NK-92 (cell line): ENCODE data around the gene PDCD10.

Experiments
- DNase-seq: peaks from one replicate; lab custom pipeline; 2025; ENCODE audit not compliant: unreplicated experiment; lab: John Stamatoyannopoulos, UW

PDCD10 gene

DNA sequence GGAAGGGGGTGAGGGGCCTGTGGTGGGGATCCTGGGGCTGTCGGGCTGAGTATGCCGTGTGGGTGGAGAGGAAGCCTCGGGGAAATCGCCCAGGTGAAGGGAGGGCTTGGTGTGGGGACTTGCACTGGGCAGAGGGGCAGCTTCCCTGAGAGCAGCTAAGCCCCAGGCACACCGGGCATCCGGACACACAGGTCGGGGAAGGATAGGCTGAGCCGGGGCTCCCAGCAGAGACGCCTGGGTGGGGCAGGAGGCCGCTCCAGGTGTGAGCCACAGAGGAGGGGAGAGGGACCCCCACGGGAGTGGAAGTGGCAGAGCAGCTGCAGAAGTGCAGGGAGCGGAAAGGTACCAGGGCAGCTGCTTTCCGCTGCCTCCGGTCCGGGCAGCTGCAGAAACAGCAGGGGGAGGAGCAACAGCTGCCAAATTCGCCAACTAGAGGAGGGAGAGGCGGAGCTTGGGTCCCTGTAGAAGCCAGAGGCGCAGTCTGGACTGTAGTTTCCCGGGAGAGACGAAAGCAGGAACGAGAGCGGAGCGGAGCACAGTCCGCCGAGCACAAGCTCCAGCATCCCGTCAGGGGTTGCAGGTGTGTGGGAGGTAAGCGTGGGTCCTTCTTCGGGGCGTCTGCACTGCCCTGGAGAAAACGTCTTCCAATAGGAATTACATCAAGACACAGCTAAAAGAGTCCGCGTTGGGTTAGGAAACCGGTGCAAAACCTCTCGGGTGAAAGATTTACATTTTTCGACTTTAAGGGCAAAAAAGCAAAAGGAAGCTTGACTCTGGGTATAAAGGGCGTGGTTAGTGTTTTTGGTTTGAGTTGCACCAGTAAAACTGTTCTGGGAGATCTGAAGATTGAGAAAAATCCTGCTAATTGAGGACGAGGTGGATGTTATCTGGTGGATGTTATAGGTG lies 794 bp upstream of the PDCD10 start, which contains the start of gene SERPINI1:
TSS of gene SERPINI1 (plus strand) at position 489 of the 906 bp plus-strand sequence. CDS start 53,408 bp downstream, outside the sequence.
- DNase-seq: no peak

DNA sequence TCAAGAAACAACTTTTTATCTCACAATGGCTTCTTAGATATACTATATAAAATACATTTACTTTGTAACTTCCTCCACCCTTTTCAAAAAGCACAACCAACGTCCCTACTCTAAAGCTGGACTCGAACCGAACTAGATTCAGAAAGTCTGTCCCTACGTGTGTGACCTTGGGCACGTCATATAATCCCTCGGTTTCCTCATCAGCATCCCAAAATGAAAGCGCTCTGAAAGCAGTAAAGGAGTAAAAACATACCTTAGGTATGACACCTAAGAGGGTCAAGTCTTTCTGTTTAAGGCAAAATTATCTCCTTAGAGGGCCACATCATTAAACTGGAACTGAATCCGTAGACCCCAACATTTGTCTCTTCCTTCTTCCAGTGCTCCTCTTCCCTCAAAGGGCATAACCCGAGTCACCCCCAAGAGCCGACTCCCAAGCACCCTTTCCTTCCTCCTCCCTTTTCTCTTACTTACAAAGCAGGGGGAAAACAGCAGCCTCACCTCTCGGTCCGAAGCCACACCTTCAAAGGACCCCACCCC lies 663 bp downstream of the PDCD10 start:
- DNase-seq: no peak

- no peak for DNase-seq
These were observed 2.2 kb downstream of the PDCD10 start for GRCh38 chr3:167732313-167733065.

GRCh38 chr3:167731393-167731792 lies 3.3 kb downstream of the PDCD10 start:
- DNase-seq: no peak

DNA sequence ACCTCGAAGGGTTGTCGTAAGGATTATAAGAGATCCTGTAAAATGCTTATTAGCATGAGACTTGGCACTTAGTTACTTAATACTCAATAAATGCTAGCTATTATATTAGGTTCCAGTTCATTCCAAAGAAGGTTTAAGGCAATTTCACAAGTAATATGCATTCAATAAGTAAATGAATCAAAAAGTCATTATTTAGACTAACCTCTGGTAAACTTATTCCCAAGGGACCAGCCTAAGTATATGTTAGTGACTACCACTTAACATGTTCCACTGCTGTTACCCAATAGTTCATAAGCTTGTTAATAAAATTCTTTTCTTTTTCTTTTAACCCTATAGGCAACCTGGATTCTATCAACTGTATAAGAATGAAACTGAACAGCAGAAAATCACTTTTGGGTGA lies 5.1 kb downstream of the PDCD10 start:
- no peak for DNase-seq

DNA sequence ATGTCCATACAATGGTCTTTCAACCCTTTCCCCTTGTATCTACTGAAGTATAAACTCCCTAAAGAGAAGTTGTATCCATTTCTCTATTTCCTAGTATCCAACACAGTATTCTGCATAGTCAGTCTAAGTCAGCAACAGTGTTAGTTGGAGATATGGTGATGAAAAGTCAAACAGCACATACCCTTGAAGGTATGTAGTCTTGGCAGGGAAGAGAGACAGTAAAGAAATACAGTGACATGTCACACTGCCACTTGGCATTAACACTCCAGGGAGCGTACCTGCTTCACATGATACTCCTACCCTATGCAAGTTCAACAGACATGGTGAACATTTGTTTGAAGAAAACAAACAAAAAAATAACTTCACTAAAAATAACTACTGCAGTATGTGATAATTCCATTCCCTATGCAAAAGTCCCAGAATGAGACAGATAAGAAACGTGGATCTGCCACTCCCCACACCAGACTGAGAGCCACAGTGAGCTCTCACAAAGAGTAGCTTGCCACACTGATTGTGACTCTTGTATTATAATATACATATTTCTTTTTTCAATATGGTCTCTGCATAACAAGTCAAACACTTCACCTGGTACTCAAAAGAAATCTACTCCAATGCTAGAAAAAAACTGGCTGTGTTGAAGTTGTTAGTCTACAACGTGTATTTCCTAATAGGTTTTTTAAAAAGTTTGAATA lies 5.9 kb downstream of the PDCD10 start:
- no peak for DNase-seq

DNA sequence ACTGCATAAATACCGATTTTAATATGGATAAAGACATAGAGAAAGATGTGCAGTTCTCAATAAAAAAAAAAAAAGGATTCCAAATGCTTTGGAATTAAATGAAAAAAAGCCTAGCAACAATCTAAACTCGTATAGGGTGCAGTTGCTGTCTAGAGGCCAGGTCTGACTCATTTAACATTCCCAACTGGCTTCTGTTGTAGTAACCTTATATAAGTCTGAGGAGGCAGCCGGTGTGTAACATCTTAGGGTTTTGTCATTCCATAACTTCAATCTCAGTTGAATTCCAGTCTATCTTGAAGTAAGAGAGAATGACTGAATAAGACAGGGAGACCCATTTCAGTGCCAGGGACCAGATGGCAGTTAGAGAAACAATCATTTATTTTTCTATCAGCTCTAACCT lies 6.5 kb downstream of the PDCD10 start:
- DNase-seq: no peak

GRCh38 chr3:167723872-167724271 lies 10.8 kb downstream of the PDCD10 start:
- DNase-seq: no peak

GRCh38 chr3:167723025-167723512 lies 11.6 kb downstream of the PDCD10 start:
- DNase-seq: no peak

GRCh38 chr3:167718582-167718981 lies 16.1 kb downstream of the PDCD10 start:
- DNase-seq: no peak

DNA sequence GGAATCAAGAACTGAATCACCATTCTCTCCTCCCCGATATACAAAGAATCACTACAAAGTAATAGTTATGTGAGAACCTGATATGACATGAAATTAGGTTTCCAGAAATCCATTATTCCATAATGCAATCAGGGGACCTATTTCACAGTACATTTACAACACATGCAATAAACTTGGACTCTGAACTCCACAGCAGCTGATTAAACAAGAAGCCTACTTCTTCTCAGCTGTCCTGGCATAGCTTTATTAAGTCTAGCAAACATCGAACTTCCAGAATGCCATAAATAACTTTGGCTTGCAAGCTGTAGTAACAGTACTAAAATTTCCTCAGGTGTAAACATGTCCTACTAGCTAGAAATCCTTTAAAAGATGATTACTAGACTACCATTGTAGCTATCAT lies 17.8 kb downstream of the PDCD10 start:
- DNase-seq: no peak

DNA sequence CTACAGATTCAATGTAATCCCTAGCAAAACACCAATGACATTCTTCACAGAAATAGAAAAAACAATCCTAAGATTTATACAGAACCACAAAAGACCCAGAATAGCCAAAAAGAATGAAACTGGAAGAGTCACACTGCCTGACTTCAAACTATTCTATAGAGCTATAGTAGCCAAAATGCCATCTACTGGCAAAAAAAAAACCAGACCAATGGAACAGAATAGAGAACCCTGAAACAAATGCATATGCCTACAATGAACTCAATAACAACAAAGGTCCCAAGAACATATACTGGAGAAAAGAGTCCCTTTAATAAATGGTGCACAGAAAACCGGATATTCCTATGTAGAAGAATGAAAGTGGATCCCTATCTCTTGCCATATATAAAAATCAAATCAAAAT lies 19.8 kb downstream of the PDCD10 start:
- no peak for DNase-seq

DNA sequence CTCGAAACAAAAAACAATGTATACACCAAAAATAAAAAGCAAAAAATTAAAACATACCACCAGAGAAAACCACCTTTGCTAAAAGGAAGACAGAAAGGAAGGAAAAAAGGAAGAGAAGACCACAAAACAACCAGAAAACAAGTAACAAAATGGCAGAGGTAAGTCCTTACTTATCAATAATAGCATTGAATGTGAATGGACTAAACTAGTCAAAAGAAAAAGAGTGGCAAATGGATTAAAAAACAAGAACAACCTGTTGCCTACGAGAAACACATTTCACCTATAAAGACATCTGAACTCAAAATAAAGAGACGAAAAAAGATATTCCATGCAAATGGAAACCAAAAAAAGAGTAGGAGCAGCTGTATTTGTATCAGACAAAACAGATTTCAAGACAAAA lies 22.2 kb downstream of the PDCD10 start:
- DNase-seq: no peak

GRCh38 chr3:167711439-167711838 lies 23.3 kb downstream of the PDCD10 start:
- DNase-seq: no peak

DNA sequence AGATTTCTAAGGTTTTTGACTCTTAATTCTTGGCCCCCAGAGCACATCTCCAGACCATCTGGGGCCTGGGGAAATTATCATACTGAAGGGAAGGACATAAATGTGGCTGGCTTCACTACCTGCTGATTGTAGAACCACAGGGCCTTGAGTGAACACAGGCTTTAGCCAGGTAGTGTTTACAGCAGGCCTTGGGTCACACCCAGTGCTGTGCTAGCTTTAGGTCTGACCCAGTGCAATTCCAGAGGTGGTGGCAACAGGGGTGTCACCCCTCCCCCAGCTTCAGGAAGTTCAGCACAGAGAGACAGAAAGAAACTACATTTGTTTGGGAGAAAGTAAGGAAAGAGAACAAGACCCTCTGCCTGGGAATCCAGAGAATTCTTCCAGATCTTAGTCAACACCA lies 24.1 kb downstream of the PDCD10 start:
- DNase-seq: no peak

DNA sequence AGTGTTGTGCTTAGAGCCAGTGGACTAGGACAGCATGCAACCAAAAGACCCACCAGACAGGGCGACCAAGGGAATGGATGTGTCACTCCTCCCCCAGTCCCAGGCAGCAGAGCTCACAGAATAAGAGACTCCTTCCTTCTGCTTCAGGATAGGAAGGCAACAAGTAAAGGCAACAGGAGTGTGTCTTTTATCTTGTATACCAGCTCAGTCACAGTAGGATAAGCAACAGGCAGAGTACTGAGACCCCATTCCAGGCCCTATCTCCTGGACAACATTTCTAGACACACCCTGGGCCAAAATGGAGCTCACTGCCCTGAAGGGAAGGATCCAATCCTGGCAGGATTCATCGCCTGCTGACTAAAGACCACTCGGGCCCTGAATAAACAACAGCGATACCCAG lies 25.0 kb downstream of the PDCD10 start:
- no peak for DNase-seq

DNA sequence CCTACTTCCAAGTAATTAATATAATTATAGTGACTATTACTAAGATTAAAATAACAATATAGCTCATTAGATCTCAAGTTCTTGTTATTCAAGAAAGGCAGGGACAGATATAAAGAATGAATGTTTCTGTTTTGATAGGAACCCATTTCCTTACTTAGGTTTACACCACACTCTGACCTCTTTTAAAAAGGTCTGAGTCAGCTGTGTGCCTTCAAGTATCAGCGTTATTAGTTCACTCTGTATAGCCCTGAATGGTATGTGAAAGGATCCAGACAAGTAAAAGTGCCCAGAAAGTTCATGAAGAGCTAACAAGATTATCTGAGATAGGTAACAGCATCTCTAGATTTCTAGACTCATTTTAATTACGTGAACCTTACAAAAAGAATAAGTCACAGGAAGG lies 28.9 kb downstream of the PDCD10 start:
- no peak for DNase-seq

- no peak for DNase-seq
These were observed 33.8 kb downstream of the PDCD10 start for GRCh38 chr3:167700926-167701325.

DNA sequence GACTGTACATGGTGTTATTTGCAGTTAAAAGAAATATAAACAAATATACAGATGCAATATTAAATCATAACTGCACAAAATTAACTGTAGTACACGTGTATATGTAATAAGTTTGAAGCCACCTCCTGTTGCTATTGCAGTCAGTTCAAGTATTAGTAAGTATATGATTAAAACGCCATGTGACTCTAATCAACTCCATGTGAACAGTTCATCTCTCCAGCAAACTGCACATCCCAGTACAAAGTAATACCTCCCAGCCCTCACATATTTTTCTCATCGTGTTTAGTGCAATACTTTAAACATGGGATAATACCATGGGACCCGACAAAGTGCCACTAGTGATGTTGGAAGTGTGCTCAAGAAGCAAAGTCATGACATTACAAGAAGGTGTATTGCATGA lies 34.6 kb downstream of the PDCD10 start:
- no peak for DNase-seq

- no peak for DNase-seq
These were observed 40.6 kb downstream of the PDCD10 start for GRCh38 chr3:167694121-167694520.

- peak; percentile 1 for DNase-seq
These were observed 43.3 kb downstream of the PDCD10 start for GRCh38 chr3:167691366-167691765.
